Activated T-helper 1 cell treated with Interleukin-2 at 50 U/mL for 16 hours (primary cell): Measurements from ENCODE around the gene PADI6.

ENCODE experiments used
- DNase-seq: peaks from one replicate; pipeline ENCODE4 v3.0.0-alpha.2; 2020; ENCODE audit warnings: low read depth

Gene PADI6

DNA sequence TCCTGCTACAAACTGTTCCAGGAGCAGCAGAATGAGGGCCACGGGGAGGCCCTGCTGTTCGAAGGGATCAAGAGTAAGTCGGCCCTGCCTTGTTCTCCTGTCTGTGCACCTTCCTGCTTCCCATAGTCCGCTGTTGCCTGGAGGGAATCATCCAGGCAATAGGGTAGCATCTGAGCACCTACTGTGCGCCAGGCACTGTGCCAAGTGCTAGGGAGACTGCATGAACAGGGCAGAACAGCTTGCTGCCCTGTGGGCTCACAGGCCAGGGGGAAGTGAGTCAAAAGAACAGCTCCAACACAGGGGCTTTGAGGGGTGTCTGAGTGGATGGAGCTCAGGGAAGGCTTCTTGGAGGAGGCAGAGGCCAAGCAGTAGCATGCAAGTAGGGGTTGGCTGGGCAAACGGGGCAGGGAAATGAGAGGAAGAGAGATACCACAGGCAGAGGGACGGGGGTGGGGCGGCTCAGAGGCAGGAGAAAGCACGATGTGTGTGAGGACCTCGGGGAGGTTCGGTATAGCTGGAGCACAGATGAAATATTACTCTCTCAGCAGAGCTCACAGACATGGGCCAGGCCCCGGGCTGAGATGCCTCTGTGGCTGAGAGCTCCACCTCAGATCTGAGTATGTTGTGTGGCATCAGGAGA is 15.5 kb upstream of the PADI6 start:
- DNase-seq = no peak

DNA sequence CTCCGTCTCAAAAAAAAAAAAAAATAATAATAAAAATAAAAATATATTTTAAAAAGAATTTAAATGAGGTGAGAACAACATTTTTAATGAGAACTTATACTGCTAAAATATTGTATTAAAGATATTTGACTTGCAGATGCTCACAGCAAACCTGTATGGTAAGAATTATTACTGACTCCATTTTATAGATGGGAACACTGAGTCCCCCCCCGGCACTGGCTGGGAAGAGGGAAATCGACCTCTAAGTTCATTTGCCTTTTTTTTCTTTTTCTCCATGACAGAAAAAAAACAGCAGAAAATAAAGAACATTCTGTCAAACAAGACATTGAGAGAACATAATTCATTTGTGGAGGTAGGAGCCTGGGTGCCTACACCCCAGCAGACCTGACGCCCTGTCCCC is 13.4 kb upstream of the PADI6 start:
- no peak for DNase-seq

GRCh38 chr1:17359031-17359430 is 13.0 kb upstream of the PADI6 start:
- no peak for DNase-seq

GRCh38 chr1:17359808-17360207 is 12.2 kb upstream of the PADI6 start:
- DNase-seq = no peak

- no peak for DNase-seq
Measured at GRCh38 chr1:17360272-17360956, 11.6 kb upstream of the PADI6 start.

DNA sequence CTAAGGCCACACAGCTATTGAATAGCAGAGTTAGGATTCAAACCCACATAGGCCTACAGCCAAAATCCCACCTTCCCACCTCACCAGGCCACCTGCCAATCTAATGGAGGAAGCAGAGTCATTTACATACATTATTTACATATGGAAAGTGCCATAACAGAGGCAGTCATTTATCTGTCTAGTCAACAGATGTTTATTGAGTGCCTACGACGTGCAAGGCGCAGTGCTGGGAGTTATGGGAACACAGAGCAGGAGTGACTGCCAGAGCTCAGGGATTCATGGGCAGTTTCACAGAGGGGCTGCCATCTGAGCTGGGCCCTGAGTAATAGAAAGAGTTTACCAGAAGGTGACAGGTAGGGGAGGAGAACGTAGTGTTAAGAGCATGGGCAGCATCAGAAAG is 10.3 kb upstream of the PADI6 start:
- DNase-seq = no peak

DNA sequence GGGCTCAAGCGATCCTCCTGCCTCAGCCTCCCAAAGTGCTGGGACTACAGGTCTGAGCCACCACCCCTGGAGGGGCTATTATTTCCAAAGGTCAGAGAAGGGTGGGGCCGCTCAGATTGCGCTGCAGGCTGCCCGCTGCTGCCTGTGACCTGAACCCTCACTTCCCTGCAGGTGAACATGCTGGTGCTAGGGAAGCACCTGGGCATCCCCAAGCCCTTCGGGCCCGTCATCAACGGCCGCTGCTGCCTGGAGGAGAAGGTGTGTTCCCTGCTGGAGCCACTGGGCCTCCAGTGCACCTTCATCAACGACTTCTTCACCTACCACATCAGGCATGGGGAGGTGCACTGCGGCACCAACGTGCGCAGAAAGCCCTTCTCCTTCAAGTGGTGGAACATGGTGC is 8.6 kb upstream of the PADI6 start:
- no peak for DNase-seq

DNA sequence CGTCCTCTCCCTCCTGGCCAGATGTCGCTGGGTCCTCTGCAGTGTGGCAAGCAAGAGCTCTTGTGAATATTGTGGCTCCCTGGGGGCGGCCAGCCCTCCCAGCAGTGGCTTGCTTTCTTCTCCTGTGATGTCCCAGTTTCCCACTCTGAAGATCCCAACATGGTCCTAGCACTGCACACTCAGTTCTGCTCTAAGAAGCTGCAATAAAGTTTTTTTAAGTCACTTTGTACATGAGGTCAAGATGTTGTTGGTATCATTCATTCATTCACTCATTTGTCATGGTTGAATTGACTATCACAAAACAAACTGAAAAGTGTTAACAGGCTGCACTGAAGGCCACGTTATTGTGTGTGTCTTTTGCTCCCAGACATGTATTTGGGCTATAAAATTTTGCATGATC is 8.2 kb upstream of the PADI6 start:
- DNase-seq = no peak

DNA sequence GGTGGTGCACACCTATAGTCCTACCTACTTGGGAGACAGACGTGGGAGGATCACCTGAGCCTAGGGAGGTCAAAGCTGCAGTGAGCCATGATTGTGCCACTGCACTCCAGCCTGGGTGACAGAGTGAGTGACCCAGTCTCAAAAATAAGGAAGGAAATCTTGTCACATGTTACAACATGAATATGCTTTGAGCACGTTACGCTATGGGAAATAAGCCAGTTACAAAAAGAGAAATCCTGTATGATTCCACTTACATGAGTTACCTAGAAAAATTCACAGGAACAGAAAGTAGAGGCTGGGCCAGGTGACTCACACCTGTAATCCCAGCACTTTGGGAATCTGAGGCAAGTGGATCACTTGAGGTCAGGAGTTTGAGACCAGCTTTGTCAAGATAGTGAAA is 6.7 kb upstream of the PADI6 start:
- no peak for DNase-seq

GRCh38 chr1:17369466-17369865 is 2.5 kb upstream of the PADI6 start:
- no peak for DNase-seq

DNA sequence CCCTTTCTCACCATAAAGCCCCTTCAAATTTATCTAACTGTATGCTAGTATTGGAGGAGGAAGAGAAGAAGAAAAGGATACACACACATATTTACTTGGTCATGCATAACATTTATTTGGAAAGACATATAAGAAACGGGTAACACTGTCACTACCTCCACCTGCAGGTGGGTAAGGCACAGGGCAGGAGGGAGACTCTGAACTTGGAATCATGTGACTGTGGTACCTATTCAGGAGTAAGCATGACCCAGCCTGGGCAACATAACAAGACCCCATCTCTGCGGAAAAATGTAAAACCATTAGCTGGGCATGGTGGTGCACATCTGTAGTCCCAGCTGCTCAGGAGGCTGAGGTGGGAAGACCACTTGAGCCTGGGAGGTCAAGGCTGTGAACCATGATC is 1.4 kb upstream of the PADI6 start:
- no peak for DNase-seq

GRCh38 chr1:17372955-17373354 is 959 bp downstream of the PADI6 start:
- no peak for DNase-seq

- DNase-seq = no peak
Measured at GRCh38 chr1:17375651-17376050, 3.7 kb downstream of the PADI6 start.

DNA sequence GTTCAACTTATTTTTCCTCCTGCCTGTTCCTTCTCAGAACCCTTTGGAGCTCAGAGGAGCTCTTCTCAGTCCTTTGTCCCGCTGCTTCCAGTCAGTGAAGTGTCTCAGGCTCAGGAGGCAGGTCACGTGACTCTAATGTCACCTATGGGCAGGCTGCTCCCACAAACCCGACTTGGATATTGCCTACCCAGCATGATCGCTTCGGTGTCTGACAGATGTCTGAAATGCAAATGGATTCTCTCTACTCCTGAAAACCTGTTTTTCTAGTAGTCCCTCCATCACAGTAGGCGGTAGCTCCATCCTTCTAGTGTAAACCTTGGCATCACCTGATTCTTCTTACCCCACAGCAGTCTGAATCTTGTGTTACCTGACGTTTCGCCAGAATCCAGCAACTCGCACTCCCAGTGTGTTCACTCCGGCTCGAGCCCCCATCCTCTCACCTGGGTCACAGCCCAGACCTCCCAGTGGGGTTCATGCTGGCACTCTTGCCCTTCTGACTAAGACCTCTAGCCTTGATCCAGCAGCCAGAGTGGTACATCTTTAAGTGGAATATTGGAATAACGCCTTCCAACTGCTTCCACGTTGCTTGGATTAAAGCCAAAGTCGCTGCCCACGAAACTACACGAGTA is 5.4 kb downstream of the PADI6 start:
- DNase-seq = no peak

DNA sequence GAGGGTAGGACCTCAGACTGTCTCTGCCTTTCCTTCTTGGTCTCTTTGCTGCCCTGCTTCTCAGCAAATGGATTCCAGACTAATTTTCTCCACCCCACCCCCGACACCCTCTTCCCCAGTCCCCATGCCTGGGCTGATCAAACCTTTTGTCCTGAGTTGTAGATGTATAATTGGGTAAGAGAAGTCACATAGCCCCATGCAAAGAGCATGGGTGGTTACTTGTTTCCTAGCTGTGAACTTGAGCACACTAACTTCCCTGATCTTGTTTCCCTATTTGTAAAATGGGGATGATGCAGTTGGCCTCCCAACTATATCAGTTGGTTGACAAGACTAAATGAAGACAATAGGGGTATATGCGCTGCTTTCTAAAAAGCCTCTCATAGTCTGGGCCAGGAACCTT is 9.2 kb downstream of the PADI6 start:
- DNase-seq = no peak

GRCh38 chr1:17392199-17392740 is 20.3 kb downstream of the PADI6 start:
- DNase-seq = no peak

DNA sequence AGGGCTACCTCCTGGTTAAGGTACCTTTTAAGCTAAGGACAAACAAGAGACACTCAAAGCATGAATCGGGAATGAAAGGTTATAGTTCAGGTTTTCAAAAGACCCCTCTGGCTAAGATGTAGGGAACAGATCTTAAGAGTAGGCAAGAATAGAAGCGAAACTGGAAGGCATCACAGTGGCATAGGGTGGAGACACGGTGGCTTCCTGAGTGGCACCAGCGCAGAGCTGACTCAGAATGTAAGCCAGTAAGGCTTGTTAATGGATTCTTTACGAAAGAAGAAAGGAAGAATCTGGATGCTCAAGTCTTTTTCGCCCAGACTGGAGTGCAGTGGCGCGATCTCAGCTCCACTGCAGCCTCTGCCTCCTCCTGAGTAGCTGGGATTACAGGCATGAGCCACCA is 21.2 kb downstream of the PADI6 start:
- DNase-seq = no peak

DNA sequence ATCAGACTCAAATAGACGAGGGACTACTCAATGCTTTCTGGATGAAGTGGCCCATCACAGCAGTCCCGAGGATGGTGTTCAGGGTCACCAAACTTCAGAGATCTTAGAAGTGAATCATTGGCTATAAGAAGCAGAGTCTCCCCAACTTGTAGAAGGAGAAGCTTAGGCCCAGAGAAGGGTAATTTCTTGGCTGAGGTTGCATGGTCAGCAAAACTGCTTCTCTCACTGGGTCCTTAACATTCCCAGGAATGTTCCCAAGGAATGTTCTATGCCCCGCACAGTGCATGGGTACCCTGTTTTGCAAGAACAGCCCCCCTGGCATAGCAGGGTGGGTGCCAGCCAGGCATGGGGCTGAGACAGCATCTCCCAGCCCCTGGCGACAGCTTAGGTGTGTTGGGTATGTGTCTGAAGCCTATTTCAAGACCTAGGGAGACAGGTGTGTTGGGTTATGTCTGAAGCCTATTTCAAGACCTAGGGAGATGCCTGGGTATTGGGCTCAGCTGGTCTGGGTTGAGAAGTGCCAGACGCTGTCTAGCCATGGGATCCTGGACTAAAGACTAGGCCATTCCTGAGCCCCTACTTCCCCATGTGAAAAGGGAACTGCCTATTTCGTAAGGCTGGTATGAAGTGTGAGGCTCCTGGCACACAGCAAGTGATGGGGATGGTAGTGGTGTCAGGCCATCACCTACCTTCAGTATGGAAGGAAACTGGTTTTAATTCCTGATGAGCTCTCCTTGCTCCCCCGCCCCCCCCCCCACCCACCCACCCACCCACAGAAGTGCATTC is 26.1 kb downstream of the PADI6 start:
- no peak for DNase-seq

- DNase-seq = no peak
Measured at GRCh38 chr1:17400725-17401341, 28.8 kb downstream of the PADI6 start.

- no peak for DNase-seq
Measured at GRCh38 chr1:17401841-17402240, 29.8 kb downstream of the PADI6 start.

GRCh38 chr1:17403081-17403480 is 31.1 kb downstream of the PADI6 start:
- no peak for DNase-seq

- DNase-seq = no peak
Measured at GRCh38 chr1:17404034-17404684, 32.2 kb downstream of the PADI6 start.
